GM13977 (cell line): Measurements from ENCODE around the gene COL15A1.
"Not testable (repeated sequence)": the region's sequence is repeated elsewhere in the genome, so short reads cannot be mapped to it uniquely, and the experiment has no call there.

Experiments used
- DNase-seq: peaks from one replicate; pipeline ENCODE4 v3.0.0; 2012; ENCODE audit warnings: low spot score
- CTCF ChIP-seq: IDR thresholded peaks from 2 replicates; pipeline ENCODE4 v1.5.1; 2012; ENCODE audit warnings: mild to moderate bottlenecking, control low read depth; ENCODE audit not compliant: insufficient read depth; ENCODE audit errors: extremely low read depth, missing control alignments
- in situ Hi-C: fragments of 300-500 bp; cut with MboI; formaldehyde crosslinking; loops from one replicate; pipeline ENCODE4 v1.12.0; 2022; ENCODE audit warnings: low sequenced_read_pairs, low pct_unique_long_range_greater_than_20kb, mixed read lengths, inconsistent platforms; ENCODE audit not compliant: unreplicated experiment

COL15A1 gene

GRCh38 chr9:99006979-99007378 is 63.3 kb downstream of the COL15A1 start:
- DNase-seq = no peak
- TF ChIP-seq CTCF = no peak
- in situ Hi-C loops = no loop called here

- no peak for DNase-seq
- no peak for TF ChIP-seq CTCF
- in situ Hi-C loops = no loop called here
Measured at GRCh38 chr9:99008203-99008602, 64.5 kb downstream of the COL15A1 start.

GRCh38 chr9:99010393-99010792 is 66.7 kb downstream of the COL15A1 start:
- in situ Hi-C loops = not testable (repeated sequence)

GRCh38 chr9:99011161-99011709 is 67.5 kb downstream of the COL15A1 start:
- TF ChIP-seq CTCF = no peak

More at GRCh38 chr9:99010393-99010792, 66.7 kb downstream of the COL15A1 start:
- DNase-seq = not testable (repeated sequence)

GRCh38 chr9:99012957-99013512 is 69.3 kb downstream of the COL15A1 start:
- no peak for TF ChIP-seq CTCF
- no peak for DNase-seq
- in situ Hi-C loops = no loop called here

More at GRCh38 chr9:99011161-99011709, 67.5 kb downstream of the COL15A1 start:
- in situ Hi-C loops = no loop called here
- no peak for DNase-seq

- in situ Hi-C loops = no loop called here
- no peak for DNase-seq
- TF ChIP-seq CTCF = no peak
Measured at GRCh38 chr9:99013550-99013949, 69.8 kb downstream of the COL15A1 start.

GRCh38 chr9:99015448-99015847 is 71.7 kb downstream of the COL15A1 start:
- no peak for TF ChIP-seq CTCF
- in situ Hi-C loops = no loop called here
- DNase-seq = no peak
